SK-N-MC (cell line): ENCODE results near the gene ITGAV.

Source experiments
- EZH2 ChIP-seq: fragments of 200-600 bp; sonication (generic); IDR thresholded peaks from one replicate; pipeline ENCODE4 v1.6.1; 2017; ENCODE audit warnings: antibody characterized with exemption
- POLR2AphosphoS5 ChIP-seq: IDR thresholded peaks from 2 replicates; pipeline ENCODE4 v1.6.1; 2012; ENCODE audit warnings: mild to moderate bottlenecking, low read depth, low read length, borderline replicate concordance

- TF ChIP-seq POLR2AphosphoS5 (no peak), EZH2 (no peak)
These were observed 128.3 kb downstream of the ITGAV start for GRCh38 chr2:186718122-186718521.
